Astrocyte (in vitro differentiated cells and primary cell): Measurements from ENCODE around the gene ZBP1.

Source experiments
- CTCF ChIP-seq: IDR thresholded peaks from 2 replicates; pipeline ENCODE4 v1.5.1; 2011; ENCODE audit warnings: low read depth, mild to moderate bottlenecking, inconsistent platforms, low read length, moderate library complexity; ENCODE audit not compliant: insufficient read depth
- EZH2 ChIP-seq: IDR thresholded peaks from 2 replicates; pipeline ENCODE4 v1.6.1; 2012; ENCODE audit warnings: mild to moderate bottlenecking, low read length, inconsistent platforms; ENCODE audit not compliant: insufficient read depth

- TF ChIP-seq CTCF (peak; percentile 4), EZH2 (no peak)
Measured at GRCh38 chr20:57652606-57653545, 32.6 kb upstream of the ZBP1 start.
